GM18498 (cell line): Measurements from ENCODE around the gene HES4.
"Not testable (repeated sequence)": the region's sequence is repeated elsewhere in the genome, so short reads cannot be mapped to it uniquely, and the experiment has no call there.

ENCODE experiments used
- ATAC-seq: cut with Tn5 transposase; IDR thresholded peaks from one replicate; pipeline ENCODE4 v1.9.1; 2021; ENCODE audit warnings: mild to moderate bottlenecking, moderate library complexity; ENCODE audit not compliant: unreplicated experiment

HES4 gene

GRCh38 chr1:981491-981954, 18.4 kb downstream of the HES4 start:
- ATAC-seq = no peak

- no peak for ATAC-seq
Observed at GRCh38 chr1:980602-981395, 19.1 kb downstream of the HES4 start.

GRCh38 chr1:980137-980571, 19.7 kb downstream of the HES4 start:
- no peak for ATAC-seq

- ATAC-seq = no peak
Observed at GRCh38 chr1:979744-980072, 20.2 kb downstream of the HES4 start.

- ATAC-seq = no peak
Observed at GRCh38 chr1:978835-979743, 20.8 kb downstream of the HES4 start.

GRCh38 chr1:978069-978834, 21.6 kb downstream of the HES4 start:
- ATAC-seq = no peak

GRCh38 chr1:976791-977190, 23.1 kb downstream of the HES4 start:
- not testable (repeated sequence) for ATAC-seq

- ATAC-seq = peak; percentile 45
Observed at GRCh38 chr1:975896-976683, 23.8 kb downstream of the HES4 start.

GRCh38 chr1:975365-975764, 24.5 kb downstream of the HES4 start:
- ATAC-seq = no peak

GRCh38 chr1:974687-975328, 25.1 kb downstream of the HES4 start:
- ATAC-seq = no peak

GRCh38 chr1:974293-974640, 25.6 kb downstream of the HES4 start:
- ATAC-seq = no peak

- no peak for ATAC-seq
Observed at GRCh38 chr1:973459-974292, 26.2 kb downstream of the HES4 start.

GRCh38 chr1:972726-973458, 27.0 kb downstream of the HES4 start:
- no peak for ATAC-seq

- no peak for ATAC-seq
Observed at GRCh38 chr1:971751-972506, 28.0 kb downstream of the HES4 start.

GRCh38 chr1:970973-971730, 28.7 kb downstream of the HES4 start:
- no peak for ATAC-seq

- ATAC-seq = no peak
Observed at GRCh38 chr1:970242-970972, 29.5 kb downstream of the HES4 start.
